Common myeloid progenitor, CD34-positive (primary cell): ENCODE results near the gene TECRL.
A peak's percentile ranks its signal among the peaks of the same experiment; 100 is the strongest.

Source experiments
- CTCF ChIA-PET: fragments of 350-600 bp; sonication (Branson Sonifier 250); formaldehyde crosslinking; loops from one replicate; lab custom pipeline; 2021; ENCODE audit warnings: antibody characterized with exemption; lab: Charles Lee
- POLR2A ChIA-PET: fragments of 350-600 bp; sonication (Branson Sonifier 250); formaldehyde crosslinking; loops from one replicate; lab custom pipeline; 2021; ENCODE audit warnings: antibody characterized with exemption; lab: Charles Lee
- DNase-seq, 3 donors: peaks; one replicate each; pipeline versions ENCODE4 v3.0.0 to v3.0.0-alpha.2; 2013
- H3K27ac ChIP-seq, 2 experiments: 1 replicate in 1 of 2; 2 replicates in 1 of 2; pipeline ENCODE4 v1.7.0; 2013; ENCODE audit warnings: inconsistent platforms in 2 of 2, low read length in 2 of 2, mild to moderate bottlenecking in 2 of 2, low read depth in 1 of 2, moderate library complexity in 1 of 2; ENCODE audit not compliant: severe bottlenecking in 2 of 2, insufficient read depth in 1 of 2, poor library complexity in 1 of 2
- H3K27me3 ChIP-seq, 5 experiments: replicated peaks in 2 of 5; 1 replicate in 3 of 5; 2 replicates in 2 of 5; pipeline versions ENCODE4 v1.6.1 to v1.7.0; 2013; ENCODE audit warnings: low read length in 4 of 5, mild to moderate bottlenecking in 2 of 5, moderate library complexity in 2 of 5, inconsistent platforms in 1 of 5; ENCODE audit not compliant: insufficient read depth in 5 of 5, control insufficient read depth in 4 of 5
- H3K36me3 ChIP-seq, 4 experiments: 1 replicate in 2 of 4; 2 replicates in 2 of 4; pipeline versions ENCODE4 v1.6.1 to v1.7.0; 2013; ENCODE audit warnings: low read length in 3 of 4, control low read depth in 1 of 4, mild to moderate bottlenecking in 1 of 4; ENCODE audit not compliant: control insufficient read depth in 4 of 4, insufficient read depth in 4 of 4
- H3K4me1 ChIP-seq, 4 experiments: 1 replicate in 3 of 4; 2 replicates in 1 of 4; pipeline versions ENCODE4 v1.6.1 to v1.7.1; 2013; ENCODE audit warnings: low read length in 3 of 4, mild to moderate bottlenecking in 3 of 4, control low read depth in 1 of 4, inconsistent platforms in 1 of 4, moderate library complexity in 1 of 4; ENCODE audit not compliant: control insufficient read depth in 4 of 4, insufficient read depth in 4 of 4; ENCODE audit errors: control extremely low read depth in 1 of 4
- H3K4me3 ChIP-seq, 7 experiments: 1 replicate in 4 of 7; 2 replicates in 3 of 7; pipeline versions ENCODE4 v1.5.1 to v1.7.0; 2013; ENCODE audit warnings: mild to moderate bottlenecking in 7 of 7, low read length in 6 of 7, moderate library complexity in 6 of 7, inconsistent platforms in 2 of 7, low read depth in 2 of 7, control low read depth in 1 of 7; ENCODE audit not compliant: insufficient read depth in 4 of 7, control insufficient read depth in 1 of 7; ENCODE audit errors: extremely low read depth in 1 of 7
- H3K9me3 ChIP-seq, 5 experiments: 1 replicate in 4 of 5; 2 replicates in 1 of 5; pipeline versions ENCODE4 v1.6.1 to v1.7.1; 2013; ENCODE audit warnings: low read length in 4 of 5, mild to moderate bottlenecking in 2 of 5, inconsistent platforms in 1 of 5, low read depth in 1 of 5, moderate library complexity in 1 of 5; ENCODE audit not compliant: control insufficient read depth in 4 of 5, insufficient read depth in 2 of 5; ENCODE audit errors: control extremely low read depth in 1 of 5
- WGBS: methylation state at CpG from one replicate; pipeline ENCODE4 v1.1.5; 2013; ENCODE audit not compliant: insufficient coverage; 5-methylcytosine and 5-hydroxymethylcytosine counted together

Gene TECRL

DNA sequence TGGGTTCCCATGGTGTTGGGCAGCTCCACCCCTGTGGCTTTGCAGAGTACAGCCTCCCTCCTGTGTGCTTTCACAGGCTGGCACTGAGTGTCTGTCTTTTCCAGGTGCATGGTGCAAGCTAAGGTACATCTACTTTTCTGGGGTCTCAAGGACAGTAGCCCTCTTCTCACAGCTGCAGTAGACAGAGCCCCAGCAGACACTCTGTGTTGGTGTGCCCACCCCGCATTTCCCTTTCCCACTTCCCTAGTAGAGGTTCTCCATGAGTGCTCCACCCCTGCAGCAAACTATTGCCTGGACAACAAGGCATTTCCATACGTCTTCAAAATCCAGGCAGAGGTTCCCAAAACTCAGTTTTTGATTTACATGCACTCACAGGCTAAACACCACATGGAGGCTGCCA lies 143.0 kb downstream of the TECRL start:
- 89% methylated on average over 2 of the region's 2 CpGs for WGBS
- ChIA-PET CTCF (no interaction called here), POLR2A (no interaction called here)
- H3K9me3 ChIP-seq: no peaks in the 10 kb centered on the region
- H3K4me1 ChIP-seq: no peaks in the 10 kb centered on the region
- no peak overlapping the region for H3K4me3 ChIP-seq
- no peaks in the 10 kb centered on the region for H3K36me3 ChIP-seq
- H3K27ac ChIP-seq: no peak overlapping the region
- DNase-seq: no peak
- H3K27me3 ChIP-seq: no peaks in the 10 kb centered on the region

DNA sequence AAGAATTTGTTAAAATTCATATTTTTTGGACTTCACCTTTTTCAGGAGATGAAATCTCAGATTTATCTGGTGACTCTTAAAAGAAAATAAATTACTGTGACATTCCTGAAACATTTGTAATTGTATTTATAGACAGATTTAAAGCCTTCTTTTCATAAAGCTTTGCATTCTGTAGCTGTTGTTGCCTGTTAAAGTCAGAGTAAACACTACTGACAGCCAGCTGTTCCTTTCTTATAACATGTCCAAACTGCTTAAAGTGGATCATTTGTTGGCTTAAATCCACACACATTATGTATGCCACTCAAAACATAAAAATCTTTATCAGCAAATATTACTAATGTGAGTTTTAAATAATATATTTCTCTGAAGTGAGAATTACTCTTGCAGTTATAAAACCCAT lies 157.5 kb downstream of the TECRL start:
- Histone ChIP-seq H3K4me3 (no peak overlapping the region), H3K27me3 (no peaks in the 10 kb centered on the region), H3K27ac (no peak overlapping the region), H3K9me3 (peaks cover 0 to 3% (median 0%) of the 10 kb centered on the region in 5 experiments), H3K4me1 (no peaks in the 10 kb centered on the region), H3K36me3 (no peaks in the 10 kb centered on the region)
- CTCF ChIA-PET: no interaction called here
- POLR2A ChIA-PET: no interaction called here
- no peak for DNase-seq

DNA sequence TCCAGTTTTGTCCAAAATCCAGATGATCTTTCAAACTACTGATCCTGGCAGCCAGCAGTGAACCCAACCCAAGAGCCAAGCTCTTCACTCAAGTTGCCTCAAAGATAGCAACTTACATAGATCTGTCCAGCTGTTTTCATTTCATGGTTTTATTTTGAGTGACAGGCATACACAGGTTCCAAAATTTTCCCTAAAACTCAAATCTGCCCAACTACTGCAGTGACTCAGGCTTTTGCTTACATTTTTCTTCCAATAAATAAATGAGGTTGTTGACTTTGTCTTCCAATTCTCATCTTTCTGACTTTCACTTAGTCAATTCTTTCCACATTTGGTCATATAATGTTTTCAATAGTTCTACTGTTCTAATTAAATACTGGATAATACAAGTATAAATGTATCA lies 158.8 kb downstream of the TECRL start:
- H3K36me3 ChIP-seq: no peaks in the 10 kb centered on the region
- no peak overlapping the region for H3K27ac ChIP-seq
- DNase-seq: no peak
- POLR2A ChIA-PET: no interaction called here
- no peak overlapping the region for H3K4me3 ChIP-seq
- no peaks in the 10 kb centered on the region for H3K27me3 ChIP-seq
- peaks cover 0 to 3% (median 0%) of the 10 kb centered on the region in 5 experiments for H3K9me3 ChIP-seq
- CTCF ChIA-PET: no interaction called here
- no peaks in the 10 kb centered on the region for H3K4me1 ChIP-seq

DNA sequence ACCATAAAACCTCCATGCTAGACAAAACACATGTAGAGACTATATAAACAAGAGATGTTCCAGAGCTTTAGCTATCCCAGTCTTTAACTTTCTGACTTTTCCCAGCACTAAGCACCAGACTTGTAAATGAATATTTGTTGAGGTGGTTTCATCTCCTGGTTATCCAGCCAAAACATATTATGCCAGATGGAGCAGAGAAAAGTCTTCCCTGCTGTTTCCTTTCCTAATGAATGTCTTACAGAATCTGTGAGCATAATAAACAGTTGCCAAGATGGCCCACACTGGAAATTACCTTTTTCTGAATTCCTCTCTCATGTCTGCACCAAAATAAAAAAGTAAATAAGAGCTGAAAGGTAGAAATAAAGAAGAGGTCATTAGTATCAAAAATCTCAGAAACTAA lies 159.2 kb downstream of the TECRL start:
- ChIA-PET CTCF (no interaction called here), POLR2A (no interaction called here)
- Histone ChIP-seq H3K27ac (no peak overlapping the region), H3K4me1 (no peaks in the 10 kb centered on the region), H3K4me3 (no peak overlapping the region), H3K9me3 (peaks cover 0 to 3% (median 0%) of the 10 kb centered on the region in 5 experiments), H3K27me3 (no peaks in the 10 kb centered on the region), H3K36me3 (no peaks in the 10 kb centered on the region)
- no peak for DNase-seq

DNA sequence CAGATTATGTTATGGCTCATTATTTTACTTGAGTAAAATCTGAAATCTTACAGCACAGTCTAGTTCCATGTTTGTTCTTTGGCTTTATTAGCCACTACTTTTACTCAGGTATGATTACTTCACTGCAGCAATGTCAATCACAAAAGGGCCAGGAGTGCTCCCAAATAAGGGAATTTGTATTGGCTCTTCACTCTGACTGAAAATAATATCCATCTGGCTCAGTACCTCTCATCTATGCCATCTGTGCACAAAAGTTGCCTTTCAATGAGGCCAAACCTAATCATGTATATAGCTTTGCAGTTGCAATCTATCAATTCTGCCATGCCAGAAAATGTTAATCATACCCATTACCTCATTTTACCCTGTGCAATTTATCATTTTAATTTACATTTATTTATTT lies 161.1 kb downstream of the TECRL start:
- H3K4me1 ChIP-seq: no peaks in the 10 kb centered on the region
- DNase-seq: no peak
- no peak overlapping the region for H3K27ac ChIP-seq
- H3K36me3 ChIP-seq: no peaks in the 10 kb centered on the region
- CTCF ChIA-PET: no interaction called here
- H3K4me3 ChIP-seq: no peak overlapping the region
- H3K9me3 ChIP-seq: peaks cover 0 to 3% (median 0%) of the 10 kb centered on the region in 5 experiments
- no peaks in the 10 kb centered on the region for H3K27me3 ChIP-seq
- POLR2A ChIA-PET: no interaction called here

DNA sequence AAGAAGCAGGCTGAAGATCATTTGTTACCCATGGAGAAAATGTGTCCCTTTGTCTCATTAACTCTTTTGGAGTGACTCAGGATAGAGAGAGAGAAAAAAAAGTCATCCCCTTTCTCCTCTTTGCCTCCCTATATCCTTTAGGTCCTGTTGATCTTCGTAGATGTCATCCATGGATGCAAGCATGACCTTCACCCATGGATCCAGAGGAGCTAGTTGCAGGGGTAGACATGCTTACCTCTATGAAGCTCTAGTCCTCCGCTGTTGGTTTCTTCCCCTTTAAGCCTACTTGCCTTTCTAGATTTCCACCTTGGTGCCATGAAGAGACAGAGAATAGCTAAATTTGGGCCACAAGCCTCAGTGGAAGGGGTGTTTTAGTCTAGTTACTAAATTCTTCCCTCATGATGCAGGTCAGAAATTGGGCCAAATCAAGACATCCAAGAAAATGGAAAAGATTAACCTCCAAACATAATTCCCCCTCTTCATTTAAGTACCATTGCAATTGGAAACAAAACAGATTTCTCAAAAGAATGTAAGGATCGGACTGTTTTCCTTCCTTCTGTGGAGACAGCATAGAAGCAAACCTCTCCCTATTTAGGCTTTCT lies 178.4 kb downstream of the TECRL start:
- Histone ChIP-seq H3K36me3 (no peaks in the 10 kb centered on the region), H3K9me3 (peaks cover 8 to 53% (median 21%) of the 10 kb centered on the region in 5 experiments), H3K4me1 (no peaks in the 10 kb centered on the region), H3K4me3 (no peak overlapping the region), H3K27me3 (no peaks in the 10 kb centered on the region), H3K27ac (no peak overlapping the region)
- WGBS: 75% methylated on average over 1 of the region's 3 CpGs
- ChIA-PET POLR2A (no interaction called here), CTCF (no interaction called here)
- peak; percentile 12 to 39 (median 19) for DNase-seq
